Measurements from ENCODE around the gene SND1. TPM values are rescaled to one million over a fixed set of nuclear protein-coding genes. Genes with fewer than 3 reads are reported as not detected.
"Not testable (repeated sequence)": the region's sequence is repeated elsewhere in the genome, so short reads cannot be mapped to it uniquely, and the experiment has no call there.

Gene SND1
- total RNA-seq, 3 donors from 2014 or later: 260 to 267 (median 267) TPM

GRCh38 chr7:127666602-127667001 is 14.6 kb downstream of the SND1 start:
- ATAC-seq (no peak), DNase-seq (no peak)
- no peak overlapping the region for H3K4me3 Mint-ChIP-seq
- H3K36me3 Mint-ChIP-seq (ENCODE audit: insufficient read depth): peaks cover 44% of the 10 kb centered on the region
- no peaks in the 10 kb centered on the region for H3K9me3 Mint-ChIP-seq
- no peaks in the 10 kb centered on the region for H3K27me3 Mint-ChIP-seq (ENCODE audit: low read depth)
- H3K4me1 Mint-ChIP-seq (ENCODE audit: low read depth): peaks cover 58% of the 10 kb centered on the region

- H3K4me3 Mint-ChIP-seq: peak overlapping the region; percentile 3
- H3K4me1 Mint-ChIP-seq (ENCODE audit: low read depth): peaks cover 55% of the 10 kb centered on the region
- H3K27me3 Mint-ChIP-seq (ENCODE audit: low read depth): no peaks in the 10 kb centered on the region
- peak; percentile 63 to 70 for ATAC-seq
- H3K9me3 Mint-ChIP-seq: no peaks in the 10 kb centered on the region
- no peak for DNase-seq
- peaks cover 42% of the 10 kb centered on the region for H3K36me3 Mint-ChIP-seq (ENCODE audit: insufficient read depth)
These were observed 15.2 kb downstream of the SND1 start for GRCh38 chr7:127667017-127667670.

GRCh38 chr7:127667759-127668530 is 16.0 kb downstream of the SND1 start:
- H3K4me3 Mint-ChIP-seq: no peak overlapping the region
- H3K9me3 Mint-ChIP-seq: no peaks in the 10 kb centered on the region
- H3K4me1 Mint-ChIP-seq (ENCODE audit: low read depth): peaks cover 52% of the 10 kb centered on the region
- no peak for DNase-seq
- no peaks in the 10 kb centered on the region for H3K27me3 Mint-ChIP-seq (ENCODE audit: low read depth)
- peaks cover 42% of the 10 kb centered on the region for H3K36me3 Mint-ChIP-seq (ENCODE audit: insufficient read depth)
- ATAC-seq: peak; percentile 23 to 46

GRCh38 chr7:127671341-127671740 is 19.3 kb downstream of the SND1 start:
- Mint-ChIP-seq H3K9me3 (no peaks in the 10 kb centered on the region), H3K27me3 (ENCODE audit: low read depth) (no peaks in the 10 kb centered on the region), H3K4me3 (no peak overlapping the region), H3K4me1 (ENCODE audit: low read depth) (peaks cover 36% of the 10 kb centered on the region), H3K36me3 (ENCODE audit: insufficient read depth) (peaks cover 45% of the 10 kb centered on the region)
- ATAC-seq (no peak), DNase-seq (no peak)

- H3K36me3 Mint-ChIP-seq (ENCODE audit: insufficient read depth): peaks cover 49% of the 10 kb centered on the region
- no peak overlapping the region for H3K4me3 Mint-ChIP-seq
- ATAC-seq (no peak), DNase-seq (no peak)
- no peaks in the 10 kb centered on the region for H3K9me3 Mint-ChIP-seq
- H3K27me3 Mint-ChIP-seq (ENCODE audit: low read depth): no peaks in the 10 kb centered on the region
- H3K4me1 Mint-ChIP-seq (ENCODE audit: low read depth): peaks cover 13% of the 10 kb centered on the region
These were observed 21.9 kb downstream of the SND1 start for GRCh38 chr7:127673902-127674301.

GRCh38 chr7:127674361-127674760 is 22.4 kb downstream of the SND1 start:
- H3K27me3 Mint-ChIP-seq (ENCODE audit: low read depth): no peaks in the 10 kb centered on the region
- ATAC-seq: no peak
- H3K36me3 Mint-ChIP-seq (ENCODE audit: insufficient read depth): peaks cover 49% of the 10 kb centered on the region
- peaks cover under 1% of the 10 kb centered on the region for H3K9me3 Mint-ChIP-seq
- no peak for DNase-seq
- H3K4me1 Mint-ChIP-seq (ENCODE audit: low read depth): peaks cover 11% of the 10 kb centered on the region
- H3K4me3 Mint-ChIP-seq: no peak overlapping the region

GRCh38 chr7:127674923-127675322 is 22.9 kb downstream of the SND1 start:
- H3K36me3 Mint-ChIP-seq (ENCODE audit: insufficient read depth): peaks cover 51% of the 10 kb centered on the region
- not testable (repeated sequence) for ATAC-seq; H3K4me1 Mint-ChIP-seq (ENCODE audit: low read depth); H3K9me3 Mint-ChIP-seq; H3K27me3 Mint-ChIP-seq (ENCODE audit: low read depth); DNase-seq; H3K4me3 Mint-ChIP-seq

GRCh38 chr7:127675721-127676120 is 23.7 kb downstream of the SND1 start:
- H3K9me3 Mint-ChIP-seq: peaks cover 11% of the 10 kb centered on the region

GRCh38 chr7:127677433-127678230 is 25.6 kb downstream of the SND1 start:
- no peak for ATAC-seq
- no peaks in the 10 kb centered on the region for H3K27me3 Mint-ChIP-seq (ENCODE audit: low read depth)
- peaks cover 59% of the 10 kb centered on the region for H3K36me3 Mint-ChIP-seq (ENCODE audit: insufficient read depth)

More at GRCh38 chr7:127675721-127676120, 23.7 kb downstream of the SND1 start:
- H3K27me3 Mint-ChIP-seq (ENCODE audit: low read depth): no peaks in the 10 kb centered on the region
- no peak overlapping the region for H3K4me3 Mint-ChIP-seq
- peaks cover 53% of the 10 kb centered on the region for H3K36me3 Mint-ChIP-seq (ENCODE audit: insufficient read depth)
- peaks cover 10% of the 10 kb centered on the region for H3K4me1 Mint-ChIP-seq (ENCODE audit: low read depth)
- ATAC-seq (no peak), DNase-seq (no peak)

GRCh38 chr7:127678337-127678736 is 26.3 kb downstream of the SND1 start:
- Mint-ChIP-seq H3K9me3 (peaks cover 12% of the 10 kb centered on the region), H3K27me3 (ENCODE audit: low read depth) (no peaks in the 10 kb centered on the region), H3K36me3 (ENCODE audit: insufficient read depth) (peaks cover 60% of the 10 kb centered on the region), H3K4me3 (no peak overlapping the region), H3K4me1 (ENCODE audit: low read depth) (peaks cover 24% of the 10 kb centered on the region)
- DNase-seq (no peak), ATAC-seq (no peak)

More at GRCh38 chr7:127677433-127678230, 25.6 kb downstream of the SND1 start:
- peaks cover 18% of the 10 kb centered on the region for H3K4me1 Mint-ChIP-seq (ENCODE audit: low read depth)
- peaks cover 12% of the 10 kb centered on the region for H3K9me3 Mint-ChIP-seq
- no peak for DNase-seq
- H3K4me3 Mint-ChIP-seq: no peak overlapping the region

GRCh38 chr7:127678947-127679346 is 27.0 kb downstream of the SND1 start:
- Mint-ChIP-seq H3K36me3 (ENCODE audit: insufficient read depth) (peaks cover 57% of the 10 kb centered on the region), H3K4me1 (ENCODE audit: low read depth) (peaks cover 29% of the 10 kb centered on the region), H3K9me3 (peaks cover 12% of the 10 kb centered on the region), H3K4me3 (no peak overlapping the region), H3K27me3 (ENCODE audit: low read depth) (no peaks in the 10 kb centered on the region)
- DNase-seq (no peak), ATAC-seq (no peak)

GRCh38 chr7:127680983-127681382 is 29.0 kb downstream of the SND1 start:
- Mint-ChIP-seq H3K9me3 (peaks cover 12% of the 10 kb centered on the region), H3K4me1 (ENCODE audit: low read depth) (peaks cover 39% of the 10 kb centered on the region), H3K36me3 (ENCODE audit: insufficient read depth) (peaks cover 52% of the 10 kb centered on the region), H3K4me3 (no peak overlapping the region), H3K27me3 (ENCODE audit: low read depth) (no peaks in the 10 kb centered on the region)
- DNase-seq (no peak), ATAC-seq (no peak)

- no peak overlapping the region for H3K4me3 Mint-ChIP-seq
These were observed 30.1 kb downstream of the SND1 start for GRCh38 chr7:127682140-127682539.

More at GRCh38 chr7:127682140-127682539, 30.1 kb downstream of the SND1 start:
- ATAC-seq (no peak), DNase-seq (no peak)
- peaks cover 38% of the 10 kb centered on the region for H3K4me1 Mint-ChIP-seq (ENCODE audit: low read depth)
- H3K9me3 Mint-ChIP-seq: peaks cover 12% of the 10 kb centered on the region
- H3K27me3 Mint-ChIP-seq (ENCODE audit: low read depth): no peaks in the 10 kb centered on the region
- peaks cover 49% of the 10 kb centered on the region for H3K36me3 Mint-ChIP-seq (ENCODE audit: insufficient read depth)
